Measurements from ENCODE around the gene CELA3B.
"Not testable (repeated sequence)": the region's sequence is repeated elsewhere in the genome, so short reads cannot be mapped to it uniquely, and the experiment has no call there.

The CELA3B gene

DNA sequence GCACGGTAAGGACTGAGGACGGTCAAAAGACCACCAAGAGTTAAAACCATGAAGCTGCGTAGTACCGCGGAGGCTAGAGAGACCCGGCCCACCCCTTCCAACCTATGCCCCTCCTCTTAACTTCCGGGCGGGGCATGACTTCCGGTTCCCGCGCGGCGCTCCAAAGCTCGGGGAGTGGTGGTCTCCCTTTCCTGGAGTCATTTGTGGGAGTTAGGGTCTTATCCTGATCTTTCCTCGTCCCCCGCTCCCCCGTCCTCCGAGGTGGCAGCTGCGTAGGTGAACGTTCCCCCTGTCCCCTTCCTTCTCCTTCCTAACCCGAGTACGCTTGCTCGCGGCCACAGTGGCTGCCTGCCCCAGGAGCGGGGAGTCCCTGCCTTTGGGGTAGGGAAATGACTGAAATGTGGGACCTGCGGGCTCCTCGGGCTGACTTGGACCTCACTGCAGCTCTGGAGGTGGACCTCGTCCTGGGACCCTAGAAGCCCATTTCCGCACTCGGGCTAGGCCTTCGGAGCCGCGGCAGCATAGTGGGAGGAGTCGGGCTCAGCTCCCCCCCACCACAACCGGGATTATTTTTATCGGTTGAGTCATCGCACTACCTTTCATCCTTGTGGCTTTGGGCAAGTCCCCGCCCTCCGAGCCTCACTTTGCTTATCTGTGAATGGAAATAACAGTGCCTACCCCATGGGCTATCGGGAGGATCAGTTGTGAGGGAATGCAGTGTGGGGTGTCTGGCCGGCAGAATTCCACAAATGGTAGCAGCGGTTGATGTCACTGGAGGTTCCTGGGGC lies 48.7 kb downstream of the CELA3B start:
- CTCF ChIA-PET = interaction anchor here (0.5 to 3.2 kb wide), 9 partner anchors 12 to 287 kb away, joined by 3 to 22 read pairs (median 6); partner anchors contain the start of gene CDC42
- peak overlapping the region; percentile 88 for H3K4me3 Mint-ChIP-seq
- H3K36me3 Mint-ChIP-seq = peaks cover 18% of the 10 kb centered on the region
- no peaks in the 10 kb centered on the region for H3K27me3 Mint-ChIP-seq
- H3K27ac Mint-ChIP-seq = peak overlapping the region; percentile 97
- no peaks in the 10 kb centered on the region for H3K9me3 Mint-ChIP-seq
- H3K4me1 Mint-ChIP-seq = peaks cover 72% of the 10 kb centered on the region
- peak; percentile 94 for DNase-seq

DNA sequence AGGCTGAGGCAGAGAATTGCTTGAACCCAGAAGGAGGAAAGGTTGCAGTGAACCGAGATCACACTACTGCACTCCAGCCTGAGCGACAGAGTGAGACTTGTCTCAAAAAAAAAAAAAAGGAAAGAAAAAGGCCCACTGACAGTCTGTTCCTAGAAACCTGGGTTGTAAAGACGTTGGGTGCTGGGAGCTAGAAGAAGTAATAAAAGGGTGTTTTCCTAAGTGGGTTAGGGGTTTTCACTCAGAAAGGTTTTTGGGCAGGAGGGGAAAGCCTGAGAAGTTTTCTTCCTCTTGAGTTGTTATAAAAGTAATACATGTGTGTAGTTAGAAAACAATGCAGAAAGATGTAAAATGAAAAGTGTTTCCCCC lies 50.1 kb downstream of the CELA3B start:
- H3K27ac Mint-ChIP-seq = peak overlapping the region; percentile 97
- CTCF ChIA-PET = no interaction called here
- no peak for DNase-seq
- no peaks in the 10 kb centered on the region for H3K9me3 Mint-ChIP-seq
- H3K4me1 Mint-ChIP-seq = peaks cover 79% of the 10 kb centered on the region
- H3K36me3 Mint-ChIP-seq = peaks cover 22% of the 10 kb centered on the region
- H3K4me3 Mint-ChIP-seq = peak overlapping the region; percentile 88
- no peaks in the 10 kb centered on the region for H3K27me3 Mint-ChIP-seq

GRCh38 chr1:22030057-22030456 lies 53.2 kb downstream of the CELA3B start:
- Mint-ChIP-seq H3K27me3 (no peaks in the 10 kb centered on the region), H3K9me3 (no peaks in the 10 kb centered on the region), H3K4me1 (peaks cover 72% of the 10 kb centered on the region), H3K27ac (no peak overlapping the region), H3K4me3 (no peak overlapping the region), H3K36me3 (peaks cover 22% of the 10 kb centered on the region)
- CTCF ChIA-PET = interaction anchor here (1.2 to 1.4 kb wide), 2 partner anchors 10 to 23 kb away, joined by 3 read pairs; no protein-coding TSS in a partner anchor
- no peak for DNase-seq

GRCh38 chr1:22030473-22030872 lies 53.7 kb downstream of the CELA3B start:
- peaks cover 22% of the 10 kb centered on the region for H3K36me3 Mint-ChIP-seq
- H3K27me3 Mint-ChIP-seq = no peaks in the 10 kb centered on the region
- H3K4me3 Mint-ChIP-seq = no peak overlapping the region
- H3K4me1 Mint-ChIP-seq = peaks cover 73% of the 10 kb centered on the region
- no peaks in the 10 kb centered on the region for H3K9me3 Mint-ChIP-seq
- CTCF ChIA-PET = interaction anchor here (1.2 to 1.8 kb wide), 2 partner anchors 8 to 23 kb away, joined by 3 to 6 read pairs; no protein-coding TSS in a partner anchor
- H3K27ac Mint-ChIP-seq = peak overlapping the region; percentile 90
- no peak for DNase-seq

DNA sequence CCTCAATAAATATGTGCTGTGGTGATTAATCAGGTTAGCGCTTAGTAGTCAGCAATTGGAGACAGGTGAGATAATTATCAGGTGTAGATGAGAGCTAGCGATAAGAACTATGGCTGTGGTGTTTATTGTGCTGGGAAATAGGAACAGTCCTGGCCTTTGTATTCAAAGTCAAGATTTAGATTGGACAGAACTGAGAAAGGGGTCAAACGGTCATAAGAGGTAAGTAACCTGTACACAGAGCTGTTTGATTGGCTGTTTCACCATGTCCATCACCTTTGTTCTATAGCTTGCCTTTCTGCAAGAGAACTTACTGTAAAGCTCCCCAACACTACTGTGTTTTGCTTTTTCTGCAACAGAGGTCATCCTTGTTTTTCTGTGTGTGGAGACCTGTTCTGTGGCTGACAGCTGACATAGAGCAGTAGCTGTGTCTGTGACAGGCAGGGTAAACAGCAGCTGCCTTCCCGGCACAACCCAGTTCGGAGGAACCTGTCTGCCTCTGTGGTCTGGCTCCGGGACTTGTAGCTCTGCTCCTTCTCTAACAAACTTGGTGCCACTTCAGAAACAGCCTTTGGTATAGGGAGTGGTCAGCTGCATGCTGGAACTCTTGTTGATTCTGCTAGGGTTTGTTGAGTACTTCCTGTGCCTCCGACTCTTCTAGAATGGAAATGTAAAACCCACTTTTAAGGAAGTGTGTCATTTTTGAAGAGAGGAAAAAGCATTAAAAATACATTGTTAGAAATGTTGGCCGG lies 54.6 kb downstream of the CELA3B start:
- Mint-ChIP-seq H3K27ac (peak overlapping the region; percentile 90), H3K4me1 (peaks cover 66% of the 10 kb centered on the region), H3K4me3 (peak overlapping the region; percentile 40)

DNA sequence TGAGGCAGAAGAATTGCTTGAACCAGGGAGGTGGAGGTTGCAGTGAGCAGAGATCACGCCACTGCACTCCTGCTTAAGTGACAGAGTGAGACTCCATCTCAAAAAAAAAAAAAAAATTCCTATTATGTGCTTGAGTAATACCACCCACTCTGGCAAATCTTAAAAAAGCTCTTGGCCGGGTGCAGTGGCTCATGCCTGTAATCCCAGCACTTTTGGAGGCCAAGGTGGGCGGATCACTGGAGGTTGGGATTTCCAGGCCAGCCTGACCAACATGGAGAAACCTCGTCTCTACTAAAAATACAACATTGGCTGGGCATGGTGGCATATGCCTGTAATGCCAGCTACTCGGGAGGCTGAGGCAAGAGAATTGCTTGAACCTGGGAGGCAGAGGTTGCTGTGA lies 58.0 kb downstream of the CELA3B start:
- H3K4me1 Mint-ChIP-seq = peaks cover 61% of the 10 kb centered on the region
- H3K27me3 Mint-ChIP-seq, DNase-seq, H3K27ac Mint-ChIP-seq, CTCF ChIA-PET, H3K36me3 Mint-ChIP-seq, H3K4me3 Mint-ChIP-seq, H3K9me3 Mint-ChIP-seq: not testable (repeated sequence)

More for the DNA sequence above, 54.6 kb downstream of the CELA3B start:
- CTCF ChIA-PET = interaction anchor here (0.7 to 1.8 kb wide), 4 partner anchors 9 to 69 kb away, joined by 3 to 6 read pairs (median 4); no protein-coding TSS in a partner anchor
- Mint-ChIP-seq H3K27me3 (no peaks in the 10 kb centered on the region), H3K36me3 (peaks cover 19% of the 10 kb centered on the region), H3K9me3 (no peaks in the 10 kb centered on the region)
- peak; percentile 69 for DNase-seq

DNA sequence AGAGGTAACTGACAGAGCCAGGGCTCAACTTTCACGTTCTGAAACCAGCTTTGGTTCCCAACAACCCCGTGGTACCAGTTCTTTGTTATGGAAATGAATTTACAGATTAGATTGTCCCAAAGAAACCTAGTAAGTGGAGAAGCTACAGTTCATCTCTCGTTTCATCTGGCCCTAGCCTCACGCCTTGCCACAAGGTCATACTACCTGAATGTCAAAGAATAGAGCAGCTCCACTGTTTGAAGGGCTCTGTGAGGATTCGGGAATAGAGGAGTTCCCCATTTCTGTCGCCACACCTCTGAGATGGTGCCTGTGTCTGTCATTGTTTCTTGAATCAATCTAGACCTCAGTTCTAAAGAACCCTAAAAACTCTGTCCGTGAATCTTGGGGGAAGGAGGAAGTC lies 60.7 kb downstream of the CELA3B start:
- DNase-seq = no peak
- no peaks in the 10 kb centered on the region for H3K9me3 Mint-ChIP-seq
- no peak overlapping the region for H3K4me3 Mint-ChIP-seq
- H3K27ac Mint-ChIP-seq = peak overlapping the region; percentile 100
- H3K36me3 Mint-ChIP-seq = peaks cover 7% of the 10 kb centered on the region
- H3K27me3 Mint-ChIP-seq = no peaks in the 10 kb centered on the region
- CTCF ChIA-PET = interaction anchor here (0.9 to 1.5 kb wide), 3 partner anchors 12 to 15 kb away, joined by 3 to 4 read pairs (median 3); no protein-coding TSS in a partner anchor
- H3K4me1 Mint-ChIP-seq = peaks cover 56% of the 10 kb centered on the region

DNA sequence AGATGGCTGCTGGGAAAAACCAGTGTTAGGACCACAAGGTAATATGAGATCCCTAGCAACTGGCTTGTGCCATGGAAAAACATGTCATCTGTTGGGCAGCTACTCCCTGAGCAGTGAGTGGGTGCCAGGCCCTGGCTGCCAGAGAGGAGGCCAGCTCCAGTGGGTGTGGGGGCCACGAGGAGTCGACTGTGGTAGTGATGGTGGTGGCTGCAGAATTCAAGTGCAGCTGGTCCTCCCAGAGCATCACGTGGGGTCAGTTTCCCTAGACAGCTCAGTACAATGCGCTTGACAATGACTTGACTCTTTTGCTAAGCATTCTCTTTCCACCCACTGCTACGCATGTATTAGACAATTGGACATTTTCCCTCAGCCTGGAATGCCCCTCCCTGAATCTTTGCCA lies 61.2 kb downstream of the CELA3B start:
- no peak for DNase-seq
- no peaks in the 10 kb centered on the region for H3K27me3 Mint-ChIP-seq
- no peak overlapping the region for H3K4me3 Mint-ChIP-seq
- CTCF ChIA-PET = interaction anchor here (1.2 to 2.5 kb wide), 3 partner anchors 13 to 15 kb away, joined by 3 to 22 read pairs (median 5); no protein-coding TSS in a partner anchor
- H3K9me3 Mint-ChIP-seq = no peaks in the 10 kb centered on the region
- H3K4me1 Mint-ChIP-seq = peaks cover 56% of the 10 kb centered on the region
- peak overlapping the region; percentile 100 for H3K27ac Mint-ChIP-seq
- H3K36me3 Mint-ChIP-seq = peaks cover 7% of the 10 kb centered on the region

Measured in activated naive CD4-positive, alpha-beta T cell treated with anti-CD3 and anti-CD28 coated beads, Interleukin-2, amount 10 ng/mL, durations not matched to agents 7 days and 5 days (primary cell).